GM23338 (cell line): ENCODE data around the gene SSTR5. TPM values are rescaled to one million over a fixed set of nuclear protein-coding genes. Genes with fewer than 3 reads are reported as not detected.

Experiments
- EZH2 ChIP-seq: fragments of 200-600 bp; sonication (generic); IDR thresholded peaks from one replicate; pipeline ENCODE4 v1.8.0; 2017; ENCODE audit warnings: antibody characterized with exemption, mild to moderate bottlenecking, low read depth; ENCODE audit not compliant: unreplicated experiment
- NANOG ChIP-seq: IDR thresholded peaks from 2 replicates; pipeline ENCODE4 v1.6.1; 2016; ENCODE audit warnings: antibody characterized with exemption, borderline replicate concordance
- ZNF331 ChIP-seq: fragments of 250-450 bp; sonication (Bioruptor Pico); IDR thresholded peaks from 2 replicates; pipeline ENCODE4 v1.5.0; 2020; ENCODE audit warnings: low read depth, mild to moderate bottlenecking, moderate library complexity
- polyA plus RNA-seq: library from polyadenylated mRNA; unstranded; fragments of >200 nt; fragmentation: Nextera tagmentation; extraction: Ambion mirVana; gene quantifications from 2 replicates; pipeline ENCODE4 v1.2.1, GENCODE V29; 2016
- total RNA-seq: library from RNA; depleted of rRNA; stranded (reverse); fragments of >200 nt; shearing (Covaris generic); gene quantifications from 2 replicates; pipeline ENCODE4 v1.2.3, GENCODE V29; 2014
- TF ChIP-seq, protein P1 (sequence below): IDR thresholded peaks from 2 replicates; pipeline ENCODE4 v1.6.1; 2016; ENCODE audit warnings: antibody characterized with exemption
- TF ChIP-seq, protein P2 (sequence below), 2 experiments: fragments of 200-600 bp in 1 of 2; sonication (generic) in 1 of 2; conservative IDR thresholded peaks; 2 replicates each; pipeline versions ENCODE4 v1.5.1 to v1.6.1; 2016 to 2017; ENCODE audit warnings: antibody characterized with exemption in 2 of 2, low read depth in 2 of 2, mild to moderate bottlenecking in 2 of 2, moderate library complexity in 1 of 2
- TF ChIP-seq, protein P3 (sequence below): fragments of 250-450 bp; sonication (Bioruptor Pico); IDR thresholded peaks from 2 replicates; pipeline ENCODE4 v1.5.0; 2020; ENCODE audit warnings: mild to moderate bottlenecking, moderate library complexity

SSTR5 gene
- total and polyA plus RNA-seq, 2 experiments from 2014 or later: 0.60 to 1.0 TPM

DNA sequence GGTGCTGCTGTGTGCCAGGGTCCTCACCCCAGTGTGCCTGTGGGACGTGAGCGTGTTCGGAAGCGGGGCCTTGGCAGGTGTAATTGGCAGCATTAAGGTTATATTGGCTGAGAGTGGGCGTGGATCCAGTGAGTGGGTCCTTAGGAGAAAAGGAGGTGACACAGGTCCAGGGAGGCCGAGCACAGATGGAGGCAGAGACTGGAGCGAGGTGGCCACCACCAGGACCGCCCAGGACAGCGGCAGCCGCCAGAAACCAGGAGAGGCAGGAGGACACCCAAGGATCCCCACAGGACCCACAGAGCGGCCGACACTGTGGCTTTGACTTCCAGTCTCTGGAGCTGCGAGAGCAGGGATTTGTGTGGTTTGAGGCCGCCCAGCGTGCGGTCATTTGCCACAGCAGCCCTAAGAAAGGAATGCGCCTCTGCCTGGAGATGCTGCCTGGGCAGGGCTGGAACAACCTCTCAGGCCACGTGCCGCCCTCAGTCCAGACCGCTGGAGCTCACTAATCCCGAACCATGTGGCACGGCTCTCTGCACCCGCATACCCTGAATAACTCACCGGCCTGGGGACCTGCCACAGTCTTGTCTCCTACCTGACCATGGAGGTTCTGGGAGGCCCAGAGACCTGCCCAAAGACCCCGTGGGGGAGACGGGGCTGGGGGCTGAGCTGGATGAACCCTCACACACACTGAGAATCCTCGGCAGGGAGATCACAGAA is 45.6 kb upstream of the SSTR5 start (continued):
- TF ChIP-seq, protein P1, sequence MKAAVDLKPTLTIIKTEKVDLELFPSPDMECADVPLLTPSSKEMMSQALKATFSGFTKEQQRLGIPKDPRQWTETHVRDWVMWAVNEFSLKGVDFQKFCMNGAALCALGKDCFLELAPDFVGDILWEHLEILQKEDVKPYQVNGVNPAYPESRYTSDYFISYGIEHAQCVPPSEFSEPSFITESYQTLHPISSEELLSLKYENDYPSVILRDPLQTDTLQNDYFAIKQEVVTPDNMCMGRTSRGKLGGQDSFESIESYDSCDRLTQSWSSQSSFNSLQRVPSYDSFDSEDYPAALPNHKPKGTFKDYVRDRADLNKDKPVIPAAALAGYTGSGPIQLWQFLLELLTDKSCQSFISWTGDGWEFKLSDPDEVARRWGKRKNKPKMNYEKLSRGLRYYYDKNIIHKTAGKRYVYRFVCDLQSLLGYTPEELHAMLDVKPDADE: no peak
- TF ChIP-seq ZNF331 (CRISPR knock-in tag) (no peak), NANOG (no peak), EZH2 (no peak)
- TF ChIP-seq, protein P2, sequence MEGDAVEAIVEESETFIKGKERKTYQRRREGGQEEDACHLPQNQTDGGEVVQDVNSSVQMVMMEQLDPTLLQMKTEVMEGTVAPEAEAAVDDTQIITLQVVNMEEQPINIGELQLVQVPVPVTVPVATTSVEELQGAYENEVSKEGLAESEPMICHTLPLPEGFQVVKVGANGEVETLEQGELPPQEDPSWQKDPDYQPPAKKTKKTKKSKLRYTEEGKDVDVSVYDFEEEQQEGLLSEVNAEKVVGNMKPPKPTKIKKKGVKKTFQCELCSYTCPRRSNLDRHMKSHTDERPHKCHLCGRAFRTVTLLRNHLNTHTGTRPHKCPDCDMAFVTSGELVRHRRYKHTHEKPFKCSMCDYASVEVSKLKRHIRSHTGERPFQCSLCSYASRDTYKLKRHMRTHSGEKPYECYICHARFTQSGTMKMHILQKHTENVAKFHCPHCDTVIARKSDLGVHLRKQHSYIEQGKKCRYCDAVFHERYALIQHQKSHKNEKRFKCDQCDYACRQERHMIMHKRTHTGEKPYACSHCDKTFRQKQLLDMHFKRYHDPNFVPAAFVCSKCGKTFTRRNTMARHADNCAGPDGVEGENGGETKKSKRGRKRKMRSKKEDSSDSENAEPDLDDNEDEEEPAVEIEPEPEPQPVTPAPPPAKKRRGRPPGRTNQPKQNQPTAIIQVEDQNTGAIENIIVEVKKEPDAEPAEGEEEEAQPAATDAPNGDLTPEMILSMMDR (conservative IDR thresholded peaks at IDR 0.05; ENCODE audit: low read depth in 2 of 2): no peak
- TF ChIP-seq, protein P3, sequence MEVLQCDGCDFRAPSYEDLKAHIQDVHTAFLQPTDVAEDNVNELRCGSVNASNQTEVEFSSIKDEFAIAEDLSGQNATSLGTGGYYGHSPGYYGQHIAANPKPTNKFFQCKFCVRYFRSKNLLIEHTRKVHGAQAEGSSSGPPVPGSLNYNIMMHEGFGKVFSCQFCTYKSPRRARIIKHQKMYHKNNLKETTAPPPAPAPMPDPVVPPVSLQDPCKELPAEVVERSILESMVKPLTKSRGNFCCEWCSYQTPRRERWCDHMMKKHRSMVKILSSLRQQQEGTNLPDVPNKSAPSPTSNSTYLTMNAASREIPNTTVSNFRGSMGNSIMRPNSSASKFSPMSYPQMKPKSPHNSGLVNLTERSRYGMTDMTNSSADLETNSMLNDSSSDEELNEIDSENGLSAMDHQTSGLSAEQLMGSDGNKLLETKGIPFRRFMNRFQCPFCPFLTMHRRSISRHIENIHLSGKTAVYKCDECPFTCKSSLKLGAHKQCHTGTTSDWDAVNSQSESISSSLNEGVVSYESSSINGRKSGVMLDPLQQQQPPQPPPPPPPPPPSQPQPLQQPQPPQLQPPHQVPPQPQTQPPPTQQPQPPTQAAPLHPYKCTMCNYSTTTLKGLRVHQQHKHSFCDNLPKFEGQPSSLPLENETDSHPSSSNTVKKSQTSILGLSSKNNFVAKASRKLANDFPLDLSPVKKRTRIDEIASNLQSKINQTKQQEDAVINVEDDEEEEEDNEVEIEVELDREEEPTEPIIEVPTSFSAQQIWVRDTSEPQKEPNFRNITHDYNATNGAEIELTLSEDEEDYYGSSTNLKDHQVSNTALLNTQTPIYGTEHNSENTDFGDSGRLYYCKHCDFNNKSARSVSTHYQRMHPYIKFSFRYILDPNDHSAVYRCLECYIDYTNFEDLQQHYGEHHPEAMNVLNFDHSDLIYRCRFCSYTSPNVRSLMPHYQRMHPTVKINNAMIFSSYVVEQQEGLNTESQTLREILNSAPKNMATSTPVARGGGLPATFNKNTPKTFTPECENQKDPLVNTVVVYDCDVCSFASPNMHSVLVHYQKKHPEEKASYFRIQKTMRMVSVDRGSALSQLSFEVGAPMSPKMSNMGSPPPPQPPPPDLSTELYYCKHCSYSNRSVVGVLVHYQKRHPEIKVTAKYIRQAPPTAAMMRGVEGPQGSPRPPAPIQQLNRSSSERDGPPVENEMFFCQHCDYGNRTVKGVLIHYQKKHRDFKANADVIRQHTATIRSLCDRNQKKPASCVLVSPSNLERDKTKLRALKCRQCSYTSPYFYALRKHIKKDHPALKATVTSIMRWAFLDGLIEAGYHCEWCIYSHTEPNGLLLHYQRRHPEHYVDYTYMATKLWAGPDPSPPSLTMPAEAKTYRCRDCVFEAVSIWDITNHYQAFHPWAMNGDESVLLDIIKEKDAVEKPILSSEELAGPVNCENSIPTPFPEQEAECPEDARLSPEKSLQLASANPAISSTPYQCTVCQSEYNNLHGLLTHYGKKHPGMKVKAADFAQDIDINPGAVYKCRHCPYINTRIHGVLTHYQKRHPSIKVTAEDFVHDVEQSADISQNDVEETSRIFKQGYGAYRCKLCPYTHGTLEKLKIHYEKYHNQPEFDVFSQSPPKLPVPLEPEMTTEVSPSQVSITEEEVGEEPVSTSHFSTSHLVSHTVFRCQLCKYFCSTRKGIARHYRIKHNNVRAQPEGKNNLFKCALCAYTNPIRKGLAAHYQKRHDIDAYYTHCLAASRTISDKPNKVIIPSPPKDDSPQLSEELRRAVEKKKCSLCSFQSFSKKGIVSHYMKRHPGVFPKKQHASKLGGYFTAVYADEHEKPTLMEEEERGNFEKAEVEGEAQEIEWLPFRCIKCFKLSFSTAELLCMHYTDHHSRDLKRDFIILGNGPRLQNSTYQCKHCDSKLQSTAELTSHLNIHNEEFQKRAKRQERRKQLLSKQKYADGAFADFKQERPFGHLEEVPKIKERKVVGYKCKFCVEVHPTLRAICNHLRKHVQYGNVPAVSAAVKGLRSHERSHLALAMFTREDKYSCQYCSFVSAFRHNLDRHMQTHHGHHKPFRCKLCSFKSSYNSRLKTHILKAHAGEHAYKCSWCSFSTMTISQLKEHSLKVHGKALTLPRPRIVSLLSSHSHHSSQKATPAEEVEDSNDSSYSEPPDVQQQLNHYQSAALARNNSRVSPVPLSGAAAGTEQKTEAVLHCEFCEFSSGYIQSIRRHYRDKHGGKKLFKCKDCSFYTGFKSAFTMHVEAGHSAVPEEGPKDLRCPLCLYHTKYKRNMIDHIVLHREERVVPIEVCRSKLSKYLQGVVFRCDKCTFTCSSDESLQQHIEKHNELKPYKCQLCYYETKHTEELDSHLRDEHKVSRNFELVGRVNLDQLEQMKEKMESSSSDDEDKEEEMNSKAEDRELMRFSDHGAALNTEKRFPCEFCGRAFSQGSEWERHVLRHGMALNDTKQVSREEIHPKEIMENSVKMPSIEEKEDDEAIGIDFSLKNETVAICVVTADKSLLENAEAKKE (CRISPR knock-in tag): no peak
